DMS 273 (cell line): ENCODE results near the gene UNC5C.

Source experiments
- DNase-seq: peaks from one replicate; lab custom pipeline; 2025; ENCODE audit not compliant: unreplicated experiment; lab: John Stamatoyannopoulos, UW

The UNC5C gene

DNA sequence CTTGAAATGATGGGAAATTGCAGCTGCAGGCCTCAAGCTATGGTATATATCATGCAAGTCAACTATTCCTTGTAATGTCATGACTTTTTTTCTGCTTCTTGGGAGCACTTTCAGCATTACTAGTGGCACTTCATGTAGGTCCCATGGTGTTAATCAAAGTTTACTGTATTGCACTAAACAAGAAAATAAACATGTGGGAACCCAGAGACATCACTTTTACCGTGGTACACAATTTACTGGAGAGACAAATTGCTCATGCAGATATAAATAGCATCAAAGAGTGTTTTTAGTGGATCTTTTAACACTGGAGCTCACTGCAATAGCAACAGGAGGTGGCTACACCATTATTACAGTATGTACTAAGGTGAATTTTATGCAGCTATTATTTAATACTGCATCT, 79.2 kb downstream of the UNC5C start:
- no peak for DNase-seq

DNA sequence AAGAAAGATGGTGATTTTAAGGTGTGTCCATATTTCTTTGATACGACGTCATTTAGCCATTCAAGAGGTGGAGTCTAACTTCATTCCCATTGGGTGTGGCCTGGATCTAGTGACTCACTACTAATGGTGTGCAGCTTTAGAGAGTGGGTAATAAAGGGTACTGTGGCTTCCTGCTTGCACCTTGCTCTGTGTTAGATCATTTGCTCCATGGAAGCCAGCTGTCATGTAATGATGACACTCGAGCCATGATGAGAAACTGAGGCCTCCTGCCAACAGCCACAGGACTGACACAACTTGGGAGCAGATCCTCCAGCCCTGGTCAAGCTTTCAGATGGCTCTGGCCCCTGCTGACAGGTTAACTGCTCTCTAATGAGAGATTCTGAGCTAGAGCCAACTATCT, 82.0 kb downstream of the UNC5C start:
- no peak for DNase-seq

DNA sequence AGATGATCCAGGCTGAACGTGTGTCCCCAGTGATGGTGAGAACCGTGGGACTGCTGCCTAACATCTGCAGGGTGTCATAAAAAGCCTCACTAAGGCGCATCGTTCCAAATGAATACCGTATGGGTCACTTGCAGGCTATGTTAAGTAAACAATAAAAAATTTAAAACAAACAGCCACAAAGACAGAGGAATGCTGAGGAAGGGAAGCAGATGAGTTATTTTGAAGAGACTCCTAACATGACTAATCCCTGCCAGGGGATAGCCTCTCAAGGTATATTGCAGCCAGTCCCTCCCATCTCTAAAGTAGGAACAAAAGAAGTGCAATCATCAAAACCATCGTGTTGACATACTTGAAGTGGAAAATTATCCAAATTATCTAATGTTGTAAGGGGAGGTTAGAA, 83.8 kb downstream of the UNC5C start:
- no peak for DNase-seq

DNA sequence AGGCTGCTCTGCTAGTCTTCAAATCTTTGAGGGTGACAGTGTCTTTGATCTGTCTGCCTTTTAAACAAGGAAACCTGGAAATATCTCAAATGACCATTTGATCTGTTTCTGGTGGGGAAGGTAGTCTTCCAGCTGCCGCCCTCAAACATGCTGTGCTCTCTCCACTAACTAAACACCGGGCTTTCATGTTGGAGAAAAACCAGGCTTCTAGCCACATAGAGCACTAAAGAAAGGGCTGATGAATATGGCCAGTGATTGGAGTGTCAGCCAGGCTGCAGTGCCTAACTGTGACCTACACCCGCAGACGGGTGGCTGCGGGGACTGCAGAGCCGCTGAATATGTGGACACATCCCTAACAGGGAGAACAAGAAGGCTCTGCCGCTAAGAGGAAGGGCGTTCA, 85.9 kb downstream of the UNC5C start:
- DNase-seq = no peak

DNA sequence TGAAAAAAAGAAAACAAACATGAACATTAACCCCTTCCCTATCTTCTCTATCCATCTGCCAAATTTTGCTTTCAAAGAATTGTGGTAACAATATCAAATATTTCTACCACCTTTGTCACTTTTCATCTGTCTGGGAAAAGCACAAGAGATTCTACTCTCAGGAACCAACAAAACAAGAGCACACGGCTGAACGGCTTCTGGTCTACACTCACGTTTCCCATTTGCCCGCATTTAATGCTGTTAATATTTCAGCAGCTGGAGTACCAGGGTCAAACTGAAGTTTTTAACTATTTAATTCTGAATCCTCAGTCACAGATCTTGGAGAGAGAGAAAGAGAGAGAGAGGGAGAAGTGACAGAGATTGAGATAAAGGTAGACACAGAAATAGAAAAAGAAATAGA, 91.4 kb downstream of the UNC5C start:
- no peak for DNase-seq

DNA sequence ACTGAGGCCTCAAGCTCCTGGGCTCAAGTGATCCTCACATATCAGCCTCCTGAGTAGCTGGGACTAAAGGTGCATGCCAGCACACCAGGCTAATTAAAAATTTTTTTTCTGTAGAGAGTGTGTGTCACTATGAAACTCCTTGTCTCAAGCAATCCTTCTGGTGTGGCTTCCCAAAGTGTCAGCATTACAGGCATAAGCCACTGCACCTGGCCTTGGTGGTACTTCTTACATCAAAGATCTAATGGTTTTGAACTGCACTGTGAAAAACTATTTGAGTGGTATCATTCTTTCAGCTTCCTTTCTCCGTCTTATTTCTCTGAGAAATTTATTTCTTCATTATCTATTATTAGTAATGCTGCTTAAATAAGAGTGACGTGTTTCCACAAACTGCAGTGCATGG, 98.5 kb downstream of the UNC5C start:
- DNase-seq = no peak

DNA sequence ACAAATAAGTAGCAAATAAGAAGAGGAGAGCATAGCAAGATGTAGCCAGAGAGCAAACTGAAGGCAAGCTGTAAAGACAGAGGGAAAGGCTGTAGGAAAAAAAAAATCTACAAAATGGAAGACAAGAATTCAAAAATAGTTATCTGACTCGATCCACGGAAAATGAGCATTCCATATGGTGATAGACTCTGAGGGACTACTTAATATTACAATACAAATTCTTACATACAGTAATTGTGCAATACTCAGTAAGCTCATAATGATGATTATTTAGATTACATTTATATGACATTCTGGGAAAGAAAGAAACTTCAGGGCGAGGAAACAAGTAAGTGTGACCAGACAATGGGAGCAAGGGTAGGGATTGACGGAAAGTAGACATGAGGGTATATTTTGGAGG, 102.6 kb downstream of the UNC5C start:
- no peak for DNase-seq

DNA sequence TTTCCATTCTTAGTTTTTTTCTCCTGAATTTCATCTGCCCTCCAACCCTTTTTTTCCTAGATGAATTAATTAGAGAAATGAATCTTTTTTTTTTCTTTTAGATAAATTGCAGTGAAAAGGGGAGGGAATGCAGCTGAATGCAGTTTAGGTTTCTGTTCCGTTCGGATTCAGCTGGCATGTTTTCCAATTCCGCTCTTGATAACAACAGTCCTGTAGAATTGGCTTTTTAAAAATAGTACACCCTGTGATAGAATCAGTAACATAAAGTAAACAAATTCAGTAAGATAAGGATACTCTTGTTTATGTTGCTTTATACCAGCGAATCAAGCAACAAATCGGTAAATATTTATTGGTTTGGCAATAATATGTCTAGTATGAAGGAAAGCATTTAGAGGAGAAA, 103.5 kb downstream of the UNC5C start:
- DNase-seq = no peak

DNA sequence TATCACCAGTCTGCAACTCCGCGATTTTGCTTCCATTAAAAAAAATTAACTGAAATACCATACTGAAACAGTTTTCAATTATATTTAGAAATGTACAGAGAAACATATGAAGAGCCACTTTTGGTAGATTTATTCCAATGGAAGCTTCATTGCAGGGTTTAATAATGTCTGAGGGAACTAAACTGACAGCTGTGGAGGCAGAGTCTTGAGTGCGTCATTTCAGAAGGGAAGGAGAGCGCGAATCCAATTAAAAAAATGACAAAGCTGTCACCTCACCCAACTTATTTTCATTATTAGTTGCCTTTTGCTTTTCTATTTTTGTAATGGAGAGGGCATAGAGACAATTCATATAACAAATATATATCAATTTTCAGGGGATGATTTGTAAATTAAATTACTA, 104.0 kb downstream of the UNC5C start:
- no peak for DNase-seq

DNA sequence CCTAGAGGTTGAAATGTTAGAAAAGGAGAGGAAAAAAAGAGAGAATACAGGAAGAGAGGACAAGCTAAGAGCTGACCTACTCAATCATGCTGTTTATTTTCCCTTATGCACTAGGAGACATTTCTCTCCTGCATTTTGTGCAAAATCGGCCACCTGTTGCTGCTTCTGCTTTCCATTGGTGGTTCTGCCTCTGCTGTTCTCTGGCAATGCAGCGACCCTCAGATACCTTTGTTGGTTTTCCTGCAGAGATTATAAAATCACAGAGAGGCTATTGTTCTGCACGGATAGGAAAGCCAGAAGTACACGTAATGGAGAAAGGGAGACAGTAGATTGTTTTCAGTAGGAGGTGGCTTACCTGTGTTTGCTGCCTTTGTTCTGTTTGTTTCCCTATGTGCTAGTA, 108.9 kb downstream of the UNC5C start:
- no peak for DNase-seq

DNA sequence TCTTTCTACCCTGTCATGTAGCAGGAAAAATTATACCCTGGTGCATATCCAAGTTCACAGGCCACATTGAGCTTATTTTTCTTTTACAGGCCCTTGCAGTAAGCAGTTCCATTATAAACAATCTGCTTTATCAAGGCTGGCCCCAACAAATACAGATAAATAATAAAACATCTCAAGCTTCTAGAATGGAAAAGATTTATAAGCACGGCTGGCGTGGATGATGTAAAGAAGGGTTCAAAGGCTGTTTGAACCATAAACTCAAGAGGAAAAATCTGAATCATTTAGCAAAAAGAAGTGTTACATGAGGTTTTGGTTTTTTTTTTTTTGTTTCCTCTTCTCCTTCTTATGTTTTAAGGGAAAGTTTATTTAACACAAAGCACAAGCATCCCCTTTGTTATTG, 109.7 kb downstream of the UNC5C start:
- no peak for DNase-seq

DNA sequence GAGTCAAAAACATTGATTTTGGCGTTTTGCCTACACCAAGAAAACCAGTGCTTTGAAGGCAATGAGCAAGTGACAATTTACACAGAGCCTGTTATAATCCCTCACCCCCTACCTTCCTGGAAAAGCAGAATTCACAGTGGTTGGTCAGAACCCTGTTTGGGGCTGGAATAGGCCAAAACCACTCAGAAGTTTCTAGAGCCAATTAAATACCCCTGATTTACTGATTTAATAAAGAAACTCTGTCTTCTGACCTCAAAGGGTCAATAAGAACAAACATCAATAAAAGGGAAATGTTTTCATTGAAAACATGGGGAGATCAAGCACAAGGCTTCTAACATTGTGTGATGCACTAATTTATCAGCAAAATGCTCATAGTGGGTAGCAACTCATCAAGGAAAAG, 116.3 kb downstream of the UNC5C start:
- no peak for DNase-seq

DNA sequence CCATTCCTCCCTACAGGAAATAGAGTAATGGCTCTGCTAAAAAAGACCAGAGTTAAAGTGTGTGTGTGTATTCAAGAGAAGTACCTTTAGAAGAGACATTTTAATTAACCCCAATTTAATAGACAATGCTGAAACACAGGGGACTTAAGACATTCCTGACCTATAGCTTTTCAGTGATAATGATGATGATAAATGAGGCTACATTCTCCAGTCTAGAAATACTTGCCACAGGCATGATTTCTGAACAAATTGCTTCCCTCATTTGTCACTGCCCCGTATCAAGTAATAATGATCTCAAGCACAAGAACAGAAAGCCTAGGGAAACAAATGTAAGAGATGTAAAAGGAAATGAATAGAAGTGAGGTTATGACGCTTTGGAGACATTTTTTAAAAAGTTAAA, 117.1 kb downstream of the UNC5C start:
- DNase-seq = no peak

DNA sequence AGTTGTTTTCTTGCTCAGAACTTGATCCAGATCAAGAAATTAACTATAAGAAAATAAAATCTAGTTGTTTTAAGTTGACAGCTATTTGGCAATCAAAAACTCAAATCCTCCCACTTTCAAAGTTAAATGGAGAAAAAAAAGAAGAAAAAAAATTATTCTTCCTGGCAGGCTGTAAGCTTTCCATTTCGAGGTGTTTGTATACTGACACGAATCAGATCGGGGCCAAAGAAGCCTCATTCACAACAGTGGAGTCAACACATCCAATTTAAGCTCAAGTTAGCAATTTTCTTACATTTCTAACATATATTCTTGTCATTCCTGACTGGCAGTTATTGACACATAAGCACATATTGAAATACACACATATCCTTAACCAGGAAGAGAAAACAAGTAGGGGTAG, 119.4 kb downstream of the UNC5C start:
- no peak for DNase-seq

DNA sequence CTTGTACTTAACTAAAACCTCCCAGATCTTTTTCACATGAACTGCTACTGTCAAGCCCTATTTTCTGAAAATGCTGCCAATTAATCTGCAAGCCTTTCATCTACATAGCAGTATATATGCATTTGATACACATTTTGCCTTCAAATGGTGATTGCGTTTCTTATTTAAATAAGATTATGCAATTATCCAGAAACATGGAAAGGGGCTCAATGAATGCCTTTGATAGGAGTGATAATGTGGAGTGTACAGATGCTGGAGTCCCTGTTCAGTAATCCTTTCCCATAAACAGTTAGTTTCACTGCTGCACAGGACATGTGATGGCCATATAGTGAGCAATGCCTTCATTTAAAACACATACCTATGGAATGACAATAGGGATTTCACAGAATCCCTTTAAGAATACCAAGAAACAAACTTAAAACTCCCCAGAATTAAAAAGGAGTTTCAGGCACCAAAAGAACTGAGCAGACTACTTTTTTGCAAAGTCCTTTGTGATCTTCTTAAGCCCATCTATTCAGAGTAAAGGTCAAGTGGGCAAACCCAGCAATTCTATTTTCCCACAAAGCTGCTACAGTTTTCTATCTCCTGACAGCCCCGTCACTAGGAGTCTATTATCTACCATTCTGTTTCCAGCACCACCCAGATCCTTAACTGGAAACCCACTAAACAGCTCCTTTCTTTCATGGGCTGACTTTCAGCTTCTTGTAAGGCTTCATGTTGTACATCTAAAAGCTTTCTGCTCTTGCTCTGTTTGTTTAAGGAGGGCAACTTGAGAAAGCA, 120.3 kb downstream of the UNC5C start:
- DNase-seq = peak; percentile 26

DNA sequence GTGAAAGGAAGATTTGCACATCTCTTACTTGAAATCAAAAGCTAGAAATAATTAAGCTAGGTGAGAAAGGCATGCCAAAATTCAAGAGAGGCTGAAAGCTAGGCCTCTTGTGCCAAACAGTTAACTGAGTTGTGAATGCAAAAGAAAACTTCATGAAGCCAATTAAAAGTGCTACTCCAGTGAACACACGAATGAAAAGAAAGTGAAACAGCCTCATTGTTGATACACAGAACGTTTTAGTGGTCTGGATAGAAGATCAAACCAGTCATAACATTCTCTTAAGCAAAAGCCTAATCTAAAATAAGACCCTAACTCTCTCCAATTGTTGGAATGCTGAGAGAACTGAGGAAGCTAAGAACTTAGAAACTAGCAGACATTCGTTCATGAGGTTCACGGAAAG, 122.3 kb downstream of the UNC5C start:
- DNase-seq = no peak

DNA sequence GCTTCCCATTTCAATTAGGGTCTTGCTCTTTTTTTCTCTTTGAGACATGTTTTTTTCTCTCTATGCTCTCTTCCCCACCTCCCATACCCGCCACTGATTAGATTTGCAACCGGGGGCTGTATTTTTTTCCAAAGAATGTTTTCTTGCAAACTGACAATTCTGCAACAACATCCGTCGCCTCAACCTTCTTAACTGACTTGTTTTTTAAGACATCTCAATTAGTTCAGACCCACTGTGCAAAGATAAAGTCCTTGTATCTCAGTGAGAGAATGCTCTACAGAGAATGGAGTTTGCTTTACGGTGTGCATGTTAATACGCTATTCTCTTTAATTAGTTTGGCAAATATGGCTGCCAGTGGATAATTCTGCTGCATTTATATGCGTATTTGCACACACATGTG, 126.3 kb downstream of the UNC5C start:
- DNase-seq = no peak

DNA sequence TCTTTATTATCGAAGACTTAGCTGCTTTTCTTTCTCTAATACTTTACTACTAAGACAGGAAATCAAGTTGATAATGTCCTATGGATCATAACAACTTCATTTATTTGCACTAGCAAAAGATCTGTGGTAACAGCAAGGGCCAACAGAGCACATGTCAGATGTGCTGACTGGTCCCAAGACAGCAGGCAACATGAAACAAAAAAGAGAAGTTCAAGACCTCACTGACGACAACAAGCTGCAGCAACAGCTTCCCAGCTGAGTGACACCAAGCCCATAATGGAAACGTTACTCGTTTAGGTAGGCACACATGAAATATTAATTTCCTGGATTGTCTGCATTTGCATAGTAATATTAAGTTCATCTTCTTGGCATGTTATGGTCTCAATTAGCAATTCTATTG, 126.9 kb downstream of the UNC5C start:
- no peak for DNase-seq

DNA sequence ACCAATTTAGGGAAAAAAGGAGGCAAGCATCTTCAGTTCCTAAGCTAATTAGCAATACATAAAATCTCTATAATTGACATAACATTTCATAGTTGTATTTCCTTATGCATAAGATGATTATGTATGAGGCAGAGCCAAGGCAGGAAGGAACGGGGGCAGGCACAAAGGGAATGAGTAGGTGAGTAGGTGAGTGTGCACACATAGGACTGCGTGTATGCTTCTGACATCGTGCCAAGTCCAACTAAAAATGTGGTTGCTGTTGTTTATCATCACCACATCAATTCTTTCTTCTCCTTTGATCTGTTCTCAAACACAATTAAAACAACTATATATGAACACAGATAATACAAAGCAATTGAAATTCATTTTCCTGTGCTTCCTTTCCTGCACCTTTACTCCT, 131.2 kb downstream of the UNC5C start:
- no peak for DNase-seq

DNA sequence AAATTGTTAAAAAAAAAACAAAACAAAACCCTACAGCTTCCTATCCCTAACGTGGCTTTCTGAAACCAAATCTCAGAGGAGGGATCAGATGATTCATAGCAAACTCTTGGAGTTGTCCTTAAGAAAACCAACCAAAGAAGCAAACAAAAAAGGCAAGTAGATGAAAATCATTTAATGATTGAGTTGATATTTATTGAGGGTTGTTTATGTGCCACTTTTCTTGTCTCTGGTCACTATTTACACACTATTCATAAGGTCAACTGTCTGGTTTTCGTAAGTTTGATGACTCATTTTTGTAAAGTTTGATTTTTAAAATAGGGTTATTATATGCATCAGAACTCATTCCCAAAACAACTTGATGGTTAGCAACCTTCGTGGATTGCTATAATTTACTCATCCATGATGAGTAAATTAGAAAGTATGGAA, 133.4 kb downstream of the UNC5C start:
- no peak for DNase-seq

DNA sequence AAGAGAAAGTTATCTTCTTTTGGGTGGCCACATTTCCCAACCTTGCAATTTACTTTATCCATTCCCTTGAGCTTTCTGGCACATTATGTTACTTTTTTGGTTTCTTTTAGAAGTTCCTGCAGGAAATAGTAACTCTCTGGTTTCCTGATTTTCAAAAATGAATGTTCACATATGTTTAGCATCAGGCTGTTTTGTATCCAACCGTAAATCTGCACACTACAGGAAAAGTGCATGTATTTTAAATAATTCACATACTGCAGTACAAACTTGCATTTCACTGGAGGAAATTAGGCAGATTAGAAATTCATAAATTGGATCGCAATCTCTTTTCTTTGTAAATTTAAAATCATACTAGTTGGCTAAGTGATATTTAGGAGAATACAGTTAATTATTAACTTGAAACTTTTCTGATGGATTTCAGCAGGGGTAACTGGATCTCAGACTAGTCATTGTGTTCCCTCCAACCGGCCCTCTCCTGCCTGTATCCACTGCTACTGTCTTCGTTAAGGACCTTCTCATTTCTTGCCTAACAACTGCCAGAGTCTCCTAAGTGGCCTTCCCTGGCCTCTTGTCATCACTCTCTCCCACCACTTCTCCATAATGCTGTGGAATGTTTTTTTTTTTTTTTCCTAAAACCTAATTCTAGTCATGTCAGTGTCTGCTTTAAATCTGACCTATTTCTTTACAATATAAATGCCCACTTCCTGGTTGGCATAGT, 137.2 kb downstream of the UNC5C start:
- DNase-seq = no peak

DNA sequence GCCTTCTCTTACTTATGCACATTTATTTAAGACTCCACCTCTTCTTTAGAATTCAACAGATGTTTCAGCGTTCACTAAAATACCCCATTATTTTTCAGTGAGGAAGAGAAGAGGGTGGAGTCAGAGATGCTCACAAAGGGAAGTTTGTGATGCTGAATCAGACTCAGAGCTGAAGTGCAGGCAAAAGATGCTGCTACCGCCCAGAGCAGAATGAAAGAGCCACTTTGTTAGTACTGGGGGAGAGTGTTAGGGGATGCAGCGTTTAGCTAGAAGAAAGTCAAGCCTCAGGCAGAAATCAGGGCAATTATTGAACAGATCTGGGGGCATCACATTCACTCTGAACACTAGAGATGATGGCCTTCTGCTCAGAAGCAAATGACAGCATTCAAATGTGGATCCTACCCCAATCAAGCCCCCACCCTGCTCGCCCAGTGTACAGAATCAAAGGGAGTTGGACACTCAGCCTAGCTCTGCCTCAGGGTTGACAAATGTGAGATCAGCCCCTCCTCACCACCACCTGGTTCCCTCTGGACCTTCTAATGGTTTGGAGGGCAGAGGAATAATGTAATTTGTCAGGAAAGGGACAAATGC, 138.3 kb downstream of the UNC5C start:
- DNase-seq = no peak
